GM18502 (cell line): ENCODE data around the gene SF3B6.
"Not testable (repeated sequence)": the region's sequence is repeated elsewhere in the genome, so short reads cannot be mapped to it uniquely, and the experiment has no call there.

Experiments
- ATAC-seq: cut with Tn5 transposase; IDR thresholded peaks from one replicate; pipeline ENCODE4 v1.9.1; 2021; ENCODE audit warnings: mild to moderate bottlenecking; ENCODE audit not compliant: unreplicated experiment, poor library complexity

Gene SF3B6

GRCh38 chr2:24054366-24055010 is 21.6 kb downstream of the SF3B6 start:
- ATAC-seq = no peak

DNA sequence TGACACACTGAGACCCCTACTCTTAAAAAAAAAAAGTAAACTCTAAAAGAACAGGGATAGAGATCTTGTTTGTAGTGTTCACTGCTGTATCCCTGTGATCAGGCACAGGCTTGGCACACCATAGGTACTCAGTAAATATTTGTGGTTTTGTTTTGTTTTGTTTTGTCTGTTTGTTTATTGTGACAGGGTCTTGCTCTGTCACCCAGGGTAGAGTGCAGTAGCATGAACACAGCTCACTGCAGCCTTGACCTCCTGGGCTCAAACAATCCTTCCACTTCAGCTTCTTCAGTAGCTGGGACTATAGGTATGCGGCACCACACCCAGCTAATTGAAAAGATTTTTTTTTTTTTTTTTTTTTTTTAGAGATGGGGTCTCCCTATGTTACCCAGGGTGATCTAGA is 23.2 kb downstream of the SF3B6 start:
- ATAC-seq = no peak

- ATAC-seq = no peak
Observed at GRCh38 chr2:24051833-24052232, 24.3 kb downstream of the SF3B6 start.

GRCh38 chr2:24050041-24050979 is 25.8 kb downstream of the SF3B6 start:
- ATAC-seq = no peak

- ATAC-seq = no peak
Observed at GRCh38 chr2:24049485-24050021, 26.6 kb downstream of the SF3B6 start, which contains the start of gene FKBP1B. Gene FKBP1B, plus strand, starts transcription at chr2:24049741. Its CDS starts 109 bp downstream, at chr2:24049850.

- no peak for ATAC-seq
Observed at GRCh38 chr2:24048769-24049484, 27.2 kb downstream of the SF3B6 start.

DNA sequence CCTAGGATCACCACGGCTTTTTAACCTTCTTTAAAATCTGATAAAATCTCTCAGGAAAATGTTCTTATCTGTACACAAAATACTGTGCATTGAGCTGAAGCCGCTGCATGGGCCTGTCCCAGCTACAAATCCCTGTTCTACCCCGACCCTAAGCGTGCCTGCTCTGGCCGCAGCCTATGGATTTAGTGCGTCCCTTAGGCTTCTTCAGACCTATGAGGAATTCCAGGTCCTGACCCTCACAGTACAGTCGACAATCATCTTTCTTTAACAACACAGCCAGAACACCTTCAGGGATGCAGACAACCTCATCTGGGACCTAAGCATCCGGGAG is 28.5 kb downstream of the SF3B6 start:
- no peak for ATAC-seq

DNA sequence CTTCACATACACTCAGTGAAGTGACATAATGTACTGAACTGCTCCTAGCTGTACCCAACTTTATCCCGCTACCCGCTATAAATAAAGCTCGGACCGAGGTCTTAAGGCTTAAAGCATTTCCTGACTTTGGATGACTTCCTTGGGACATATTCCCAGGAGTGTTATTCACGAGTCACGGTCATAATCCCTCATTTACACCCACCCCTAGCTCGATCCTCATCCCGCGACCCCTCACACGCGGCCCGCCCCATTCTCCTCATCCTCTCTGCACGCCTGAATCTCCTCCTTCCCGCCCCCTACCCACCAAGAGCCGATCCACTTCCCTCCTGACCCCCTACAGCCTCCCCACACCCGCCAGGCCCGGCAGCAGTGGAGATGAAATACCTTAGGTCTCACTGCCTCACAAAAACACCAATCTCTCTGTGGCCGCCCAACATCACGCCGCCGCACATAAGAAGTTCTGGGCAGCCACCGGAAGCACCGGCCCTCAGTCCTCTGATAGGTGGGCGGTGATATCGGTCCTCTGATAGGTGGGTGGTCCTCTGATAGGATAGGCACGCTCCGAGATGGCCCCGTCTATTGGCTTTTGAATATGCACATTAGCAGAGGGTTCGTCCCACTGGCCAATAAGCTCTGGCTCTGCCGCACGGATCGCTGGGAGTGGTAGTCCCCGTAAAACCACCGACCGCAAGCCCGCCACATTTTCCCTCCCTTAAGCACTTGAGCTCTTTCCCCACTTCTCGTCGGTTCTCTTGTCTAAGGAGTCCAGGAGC is 29.0 kb downstream of the SF3B6 start, which contains the start of gene WDCP:
TSS of gene WDCP (minus strand) at position 462 of the 773 bp plus-strand sequence. CDS start 7,897 bp downstream, outside the sequence.
- peak; percentile 99 for ATAC-seq

- ATAC-seq = no peak
Observed at GRCh38 chr2:24046599-24046929, 29.6 kb downstream of the SF3B6 start.

DNA sequence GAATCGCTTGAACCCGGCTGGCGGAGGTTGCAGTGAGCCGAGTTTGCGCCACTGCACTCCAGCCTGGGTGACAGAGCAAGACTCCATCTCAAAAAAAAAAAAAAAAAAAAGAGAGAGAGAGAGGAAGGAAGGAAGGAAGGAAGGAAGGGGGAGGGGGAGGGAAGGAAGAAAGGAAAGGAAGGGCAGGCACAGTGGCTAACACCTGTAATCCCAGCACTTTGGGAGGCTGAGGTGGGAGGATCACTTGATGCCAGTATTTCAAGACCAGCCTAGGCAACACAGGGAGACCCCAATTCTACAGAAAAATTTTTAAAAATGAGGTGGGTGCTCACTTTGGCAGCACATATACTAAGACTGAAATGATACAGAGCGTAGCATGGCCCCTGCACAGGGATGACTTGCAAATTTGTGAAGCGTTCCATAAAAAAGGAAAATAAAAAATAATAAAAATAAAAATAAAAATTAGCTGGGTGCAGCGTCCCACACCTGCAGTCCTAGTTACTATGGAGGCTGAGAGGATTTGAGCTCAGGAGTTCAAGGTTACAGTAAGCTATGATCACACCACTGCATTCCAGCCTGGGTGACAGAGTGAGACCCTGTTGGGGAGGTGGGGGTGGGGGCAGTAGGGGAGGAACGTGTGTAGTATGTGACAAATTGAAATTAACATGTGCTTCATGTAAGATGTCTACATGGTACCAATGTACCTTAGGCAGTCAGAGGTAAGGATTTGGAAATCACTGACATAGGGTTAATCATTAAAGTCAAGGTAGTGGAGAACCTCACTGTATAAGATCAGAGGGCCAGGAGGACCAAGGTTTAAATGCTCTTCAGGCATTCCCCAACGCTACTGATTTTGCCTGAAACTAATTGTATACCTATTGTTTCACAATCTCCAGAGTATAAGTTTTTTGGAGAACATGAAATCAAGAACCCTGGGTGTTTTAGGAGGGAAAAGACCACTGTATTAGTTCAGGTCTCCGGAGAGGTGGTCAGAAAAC is 30.3 kb downstream of the SF3B6 start:
- no peak for ATAC-seq

- not testable (repeated sequence) for ATAC-seq
Observed at GRCh38 chr2:24043133-24043532, 33.0 kb downstream of the SF3B6 start.

- no peak for ATAC-seq
Observed at GRCh38 chr2:24040511-24040910, 35.6 kb downstream of the SF3B6 start.

DNA sequence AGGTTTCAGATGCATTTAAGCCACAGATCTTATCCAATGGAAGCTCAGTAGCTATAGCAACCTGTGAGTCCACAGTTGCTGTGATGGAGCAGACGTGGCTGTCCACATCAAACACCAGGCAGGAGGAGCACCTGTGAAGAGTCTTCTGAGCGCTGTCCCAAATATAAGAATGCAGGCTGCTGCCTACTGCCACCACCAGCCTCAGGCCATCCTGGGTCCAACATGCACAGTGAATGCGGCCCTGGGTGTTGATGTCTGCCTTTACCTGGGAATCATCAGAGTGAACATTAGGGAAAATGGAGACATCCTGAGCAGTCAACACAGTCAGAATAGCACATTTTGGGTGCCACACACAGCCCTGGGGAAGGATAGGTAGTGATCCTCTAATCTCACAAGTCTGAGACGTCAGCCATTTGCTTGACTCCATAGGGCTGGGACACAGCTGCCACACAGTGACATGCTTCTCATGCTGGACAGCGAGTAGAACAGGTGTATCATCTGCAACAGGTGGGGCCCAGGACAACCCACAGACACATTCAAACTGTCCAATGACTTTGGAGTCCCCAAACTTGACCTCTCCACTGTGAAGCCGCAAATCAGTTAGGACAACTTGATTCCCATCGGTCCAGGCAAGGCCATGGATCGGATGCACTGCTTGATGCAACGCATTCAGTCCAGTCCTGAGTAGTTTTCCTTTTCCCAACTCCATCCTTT is 37.2 kb downstream of the SF3B6 start:
- ATAC-seq = no peak

DNA sequence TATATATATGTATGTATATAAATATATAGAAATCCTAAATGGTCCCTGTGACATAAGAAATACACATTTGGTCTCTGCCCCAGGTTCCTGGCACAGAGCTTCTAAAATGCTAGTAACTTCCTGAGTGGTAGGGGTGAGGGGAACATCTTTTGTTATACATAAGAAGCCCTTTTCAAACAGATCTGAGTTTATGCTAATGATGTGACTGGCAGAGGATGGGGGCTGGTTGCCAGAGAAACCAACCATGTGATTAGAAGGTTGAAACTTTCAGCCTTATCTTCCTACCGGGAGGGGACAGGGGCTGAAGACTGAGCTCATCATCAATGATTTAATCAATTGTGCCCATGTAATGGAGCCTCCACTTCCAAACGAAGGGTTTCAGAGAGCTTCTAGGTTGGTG is 49.9 kb downstream of the SF3B6 start:
- ATAC-seq = no peak

GRCh38 chr2:24024996-24025663 is 51.0 kb downstream of the SF3B6 start:
- ATAC-seq = no peak

DNA sequence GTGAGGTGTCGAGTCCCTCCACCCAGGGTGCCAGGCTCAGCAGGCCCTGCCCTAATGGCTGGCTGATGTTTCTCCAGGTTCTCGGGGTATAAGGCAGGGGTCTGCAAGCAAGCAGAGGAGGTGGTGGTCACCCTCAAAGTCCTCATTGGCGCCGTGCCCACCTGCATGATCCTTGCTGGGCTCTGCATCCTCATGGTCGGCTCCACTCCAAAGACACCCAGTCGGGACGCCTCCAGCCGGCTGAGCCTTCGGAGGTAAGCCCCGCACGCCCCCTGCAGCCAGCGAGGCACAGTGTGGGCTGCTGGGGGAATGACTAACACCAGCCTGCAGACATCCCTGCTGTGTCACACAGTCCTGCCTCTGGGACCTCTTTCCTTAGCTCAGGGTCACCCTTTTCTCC is 52.1 kb downstream of the SF3B6 start:
- ATAC-seq = no peak

DNA sequence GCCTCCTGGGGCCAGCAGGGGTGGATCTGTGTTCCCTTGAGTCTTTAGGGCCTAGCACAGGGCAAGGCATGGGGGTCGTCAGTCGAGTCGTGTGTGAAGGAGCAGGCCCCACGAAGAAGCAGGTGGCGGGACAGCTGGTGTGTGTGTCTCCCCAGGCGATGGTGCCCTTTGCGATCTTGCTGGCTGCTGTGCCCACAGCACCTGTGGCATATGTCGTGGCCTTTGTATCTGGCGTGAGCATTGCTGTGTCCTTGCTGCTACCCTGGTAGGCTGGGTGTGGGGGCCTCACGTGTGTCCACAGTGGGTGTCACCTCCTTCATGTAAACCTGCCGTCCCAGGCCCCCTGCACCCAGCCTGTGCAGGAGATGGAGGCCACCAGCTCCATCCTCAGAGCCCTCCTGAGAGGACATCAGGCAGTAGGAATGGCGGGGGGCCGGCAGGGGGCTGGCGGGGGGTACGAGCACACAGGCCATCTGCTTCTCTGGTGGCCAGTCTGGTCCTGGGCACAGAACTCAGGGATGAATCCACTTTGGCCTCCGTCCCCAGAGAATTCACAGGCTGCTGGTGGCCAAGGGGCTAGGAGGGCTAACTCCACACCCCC is 53.1 kb downstream of the SF3B6 start:
- no peak for ATAC-seq
